ENCODE measurements around the gene DNAI2. TPM values are rescaled to one million over a fixed set of nuclear protein-coding genes. Genes with fewer than 3 reads are reported as not detected.

The DNAI2 gene
- polyA plus RNA-seq, 3 donors: 0.14 to 0.40 (median 0.37) TPM

DNA sequence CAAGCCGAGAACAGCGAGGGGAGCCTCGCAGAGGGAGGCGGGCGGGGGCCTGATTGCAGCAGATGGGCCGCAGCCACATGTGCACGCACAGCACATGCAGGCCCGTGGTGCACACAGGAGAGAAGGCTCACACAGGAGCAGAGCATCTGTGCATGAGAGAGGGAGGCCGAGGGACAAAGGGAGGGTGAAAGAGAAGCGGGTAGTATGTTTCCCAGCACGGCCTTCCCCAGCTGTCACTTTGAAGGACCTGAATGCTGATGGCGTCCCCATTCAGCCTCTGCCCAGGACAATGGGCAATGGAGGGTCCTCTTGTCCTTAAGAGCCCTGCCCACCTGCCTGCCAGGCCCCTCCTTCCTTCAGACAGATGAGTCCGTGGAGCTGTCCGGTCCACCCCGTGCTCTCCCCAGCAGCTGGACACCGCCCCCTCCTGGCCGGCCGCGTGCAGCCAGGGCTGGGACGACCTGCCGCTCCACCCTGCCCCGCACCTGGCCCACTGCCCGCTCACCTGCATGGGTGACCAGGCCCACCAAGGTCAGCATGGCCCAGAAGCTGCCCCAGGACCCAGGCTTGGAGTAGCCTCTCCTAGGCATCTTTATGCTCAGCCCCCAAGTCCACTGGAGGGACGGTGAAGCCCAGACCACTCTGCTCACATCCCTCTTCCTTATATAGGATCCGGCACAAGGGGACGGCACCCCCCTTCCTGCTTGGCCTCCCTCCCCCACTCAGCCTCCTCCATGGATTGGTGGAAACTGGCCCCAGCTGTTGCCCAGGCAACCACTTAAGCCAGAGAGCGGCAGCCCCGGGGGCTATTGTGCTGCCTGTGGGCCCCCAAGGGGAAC is 87.4 kb downstream of the DNAI2 start, which contains the start of gene BTBD17:
TSS of gene BTBD17 (minus strand) at position 639 of the 839 bp plus-strand sequence. CDS start at position 590, 49 bp downstream.
- DNase-seq: peak; percentile 45

GRCh38 chr17:74362069-74362405 is 88.0 kb downstream of the DNAI2 start:
- no peak for DNase-seq

GRCh38 chr17:74362810-74363498 is 88.9 kb downstream of the DNAI2 start:
- DNase-seq: no peak

Other genes with a start within 250 kb of the DNAI2 start
- gene RPL38, start 70.6 kb upstream of the DNAI2 start, polyA plus RNA-seq (ENCODE audit: insufficient read length in 3 of 3): 1,000 to 10,000 TPM; 1,034 to 1,275 (median 1,105) TPM
- gene TTYH2, start 60.7 kb upstream of the DNAI2 start, polyA plus RNA-seq (ENCODE audit: insufficient read length in 3 of 3): 10 to 100 TPM; 16.7 to 17.7 (median 17.5) TPM
- gene KIF19, start 52.0 kb downstream of the DNAI2 start, polyA plus RNA-seq (ENCODE audit: insufficient read length in 3 of 3): under 1 TPM; 0.22 to 0.96 (median 0.50) TPM
- gene BTBD17, start 87.6 kb downstream of the DNAI2 start, polyA plus RNA-seq (ENCODE audit: insufficient read length in 3 of 3): under 1 TPM; 0.16 to 0.47 (median 0.46) TPM
- gene GPR142, start 93.3 kb downstream of the DNAI2 start, polyA plus RNA-seq (ENCODE audit: insufficient read length in 3 of 3): under 1 TPM in 2 of 3 donors, not detected in 1; 0.16 to 0.25 TPM
- 100 to 1,000 TPM; 133 to 151 (median 134) TPM for gene GPRC5C, start 157.9 kb downstream of the DNAI2 start, polyA plus RNA-seq (ENCODE audit: insufficient read length in 3 of 3)
- 1 to 10 TPM; 1.5 TPM for gene CD300A, start 192.4 kb downstream of the DNAI2 start, polyA plus RNA-seq (ENCODE audit: insufficient read length in 3 of 3)

All from renal pelvis (tissue), 4 donors.